Chondrocyte (in vitro differentiated cells): ENCODE measurements around the gene OPTC. TPM values are rescaled to one million over a fixed set of nuclear protein-coding genes. Genes with fewer than 3 reads are reported as not detected.
A peak's percentile ranks its signal among the peaks of the same experiment; 100 is the strongest.

Experiments used
- DNase-seq: peaks from one replicate; pipeline ENCODE4 v3.0.0; 2021; ENCODE audit warnings: mixed read lengths, low spot score
- H3K27ac Mint-ChIP-seq: one replicate; pipeline ENCODE4 v1.8.0; 2021; ENCODE audit warnings: mild to moderate bottlenecking, moderate library complexity, mixed read lengths; ENCODE audit not compliant: unreplicated experiment
- H3K27me3 Mint-ChIP-seq: 2 replicates; pipeline ENCODE4 v1.8.0; 2021; ENCODE audit warnings: low read depth, mixed read lengths
- H3K36me3 Mint-ChIP-seq: 2 replicates; pipeline ENCODE4 v1.8.0; 2021; ENCODE audit warnings: low read depth, mixed read lengths
- H3K4me1 Mint-ChIP-seq: 2 replicates; pipeline ENCODE4 v1.8.0; 2021; ENCODE audit warnings: low read depth, mild to moderate bottlenecking, mixed read lengths
- H3K4me3 Mint-ChIP-seq: one replicate; pipeline ENCODE4 v1.8.0; 2021; ENCODE audit warnings: mild to moderate bottlenecking, moderate library complexity, mixed read lengths; ENCODE audit not compliant: unreplicated experiment
- H3K9me3 Mint-ChIP-seq: 2 replicates; pipeline ENCODE4 v1.8.0; 2021; ENCODE audit warnings: low read depth, mixed read lengths
- total RNA-seq: library from RNA; stranded (reverse); gene quantifications from 3 replicates; pipeline ENCODE4 v1.2.1, GENCODE V29; 2021
- TF ChIP-seq, protein P1 (sequence below): fragments of 200-600 bp; sonication (generic); IDR thresholded peaks from 2 replicates; pipeline ENCODE4 v1.5.0; 2021; ENCODE audit warnings: antibody characterized with exemption, mild to moderate bottlenecking, moderate library complexity

OPTC gene
- total RNA-seq, 1 donor from 2014 or later, result not detected

DNA sequence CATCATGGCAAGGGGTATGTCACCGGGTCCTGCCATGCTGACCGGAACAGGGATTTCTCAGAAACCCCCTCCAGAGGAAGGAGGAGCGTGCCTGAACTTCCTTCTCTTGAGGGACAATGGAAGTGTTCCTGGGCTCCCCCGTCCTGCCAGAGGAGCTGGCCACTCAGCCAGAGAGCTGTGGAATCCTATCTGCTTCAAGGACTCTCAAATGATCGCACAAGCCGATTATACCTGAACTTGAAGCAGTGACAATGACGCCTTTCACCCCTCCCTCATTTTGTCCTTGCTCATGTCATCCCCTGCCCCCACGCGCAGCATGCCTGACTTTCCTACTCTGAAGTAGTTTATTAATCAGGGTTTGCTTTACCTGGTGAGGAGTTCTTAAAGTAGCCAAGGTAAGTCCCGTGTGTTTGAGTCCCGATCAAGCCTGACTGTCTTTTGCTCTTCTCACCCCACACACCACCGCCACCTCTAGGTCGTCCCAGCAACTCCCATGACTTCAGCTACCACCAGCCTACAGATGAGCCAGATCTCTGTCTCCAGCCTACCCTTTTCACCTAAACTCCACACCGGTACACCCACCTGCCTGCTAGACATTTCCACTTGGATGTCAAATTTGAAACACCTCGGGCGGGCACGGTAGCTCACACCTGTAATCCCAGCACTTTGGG is 43.3 kb upstream of the OPTC start:
- H3K4me3 Mint-ChIP-seq, result no peak overlapping the region
- peaks cover 85% of the 10 kb centered on the region for H3K4me1 Mint-ChIP-seq
- peak overlapping the region; percentile 24 for H3K27ac Mint-ChIP-seq
- H3K9me3 Mint-ChIP-seq, result no peaks in the 10 kb centered on the region
- TF ChIP-seq, protein P1, sequence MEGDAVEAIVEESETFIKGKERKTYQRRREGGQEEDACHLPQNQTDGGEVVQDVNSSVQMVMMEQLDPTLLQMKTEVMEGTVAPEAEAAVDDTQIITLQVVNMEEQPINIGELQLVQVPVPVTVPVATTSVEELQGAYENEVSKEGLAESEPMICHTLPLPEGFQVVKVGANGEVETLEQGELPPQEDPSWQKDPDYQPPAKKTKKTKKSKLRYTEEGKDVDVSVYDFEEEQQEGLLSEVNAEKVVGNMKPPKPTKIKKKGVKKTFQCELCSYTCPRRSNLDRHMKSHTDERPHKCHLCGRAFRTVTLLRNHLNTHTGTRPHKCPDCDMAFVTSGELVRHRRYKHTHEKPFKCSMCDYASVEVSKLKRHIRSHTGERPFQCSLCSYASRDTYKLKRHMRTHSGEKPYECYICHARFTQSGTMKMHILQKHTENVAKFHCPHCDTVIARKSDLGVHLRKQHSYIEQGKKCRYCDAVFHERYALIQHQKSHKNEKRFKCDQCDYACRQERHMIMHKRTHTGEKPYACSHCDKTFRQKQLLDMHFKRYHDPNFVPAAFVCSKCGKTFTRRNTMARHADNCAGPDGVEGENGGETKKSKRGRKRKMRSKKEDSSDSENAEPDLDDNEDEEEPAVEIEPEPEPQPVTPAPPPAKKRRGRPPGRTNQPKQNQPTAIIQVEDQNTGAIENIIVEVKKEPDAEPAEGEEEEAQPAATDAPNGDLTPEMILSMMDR, result no peak
- no peak for DNase-seq
- H3K27me3 Mint-ChIP-seq, result no peaks in the 10 kb centered on the region
- H3K36me3 Mint-ChIP-seq, result no peaks in the 10 kb centered on the region

DNA sequence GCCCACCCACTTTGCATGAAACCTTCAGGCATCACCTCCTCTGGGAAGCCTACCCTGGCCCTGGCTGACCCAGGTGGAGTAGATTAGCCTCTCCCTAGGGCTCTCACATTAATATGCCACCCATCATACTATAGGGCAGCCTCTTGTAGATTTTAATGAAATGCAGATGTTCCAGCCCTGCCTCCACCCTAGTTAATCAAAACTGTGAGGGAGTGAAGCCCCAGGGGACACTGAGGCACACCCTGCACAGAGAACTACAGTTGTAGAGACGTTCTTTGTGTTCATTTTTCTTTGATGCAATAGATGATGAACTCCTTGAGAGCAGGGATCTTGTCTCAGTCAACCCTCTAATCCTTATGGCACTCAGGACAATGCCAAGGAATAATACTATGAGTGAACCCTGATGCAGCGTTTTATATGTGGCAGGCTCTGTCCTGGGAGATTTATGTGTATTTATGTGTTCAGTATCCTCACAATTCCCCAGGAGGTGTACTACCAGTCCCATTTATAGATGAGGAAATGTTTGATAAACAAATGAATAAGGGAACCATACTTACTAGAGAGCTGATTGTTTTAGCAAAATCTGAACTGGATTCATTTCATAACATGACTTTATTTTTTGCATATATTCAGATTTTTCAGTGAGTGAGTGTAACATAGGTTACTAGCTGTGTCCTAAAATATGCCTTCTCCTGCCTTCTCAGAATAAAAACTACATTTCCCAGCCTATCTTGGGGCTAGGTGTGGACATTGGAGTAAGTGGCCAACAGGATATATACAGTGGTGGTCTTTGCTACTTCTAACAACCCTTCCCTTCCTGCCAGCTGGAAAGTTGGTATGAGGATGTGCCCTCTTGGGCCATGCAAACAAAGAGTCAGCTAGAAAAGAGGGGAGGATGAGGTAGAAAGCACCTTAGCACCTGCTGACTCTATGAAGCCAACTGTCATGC is 41.8 kb upstream of the OPTC start:
- Mint-ChIP-seq H3K27ac (no peak overlapping the region), H3K4me3 (no peak overlapping the region), H3K27me3 (no peaks in the 10 kb centered on the region), H3K4me1 (peaks cover 76% of the 10 kb centered on the region), H3K9me3 (no peaks in the 10 kb centered on the region), H3K36me3 (no peaks in the 10 kb centered on the region)
- DNase-seq, result no peak
- TF ChIP-seq, protein P1, result no peak

DNA sequence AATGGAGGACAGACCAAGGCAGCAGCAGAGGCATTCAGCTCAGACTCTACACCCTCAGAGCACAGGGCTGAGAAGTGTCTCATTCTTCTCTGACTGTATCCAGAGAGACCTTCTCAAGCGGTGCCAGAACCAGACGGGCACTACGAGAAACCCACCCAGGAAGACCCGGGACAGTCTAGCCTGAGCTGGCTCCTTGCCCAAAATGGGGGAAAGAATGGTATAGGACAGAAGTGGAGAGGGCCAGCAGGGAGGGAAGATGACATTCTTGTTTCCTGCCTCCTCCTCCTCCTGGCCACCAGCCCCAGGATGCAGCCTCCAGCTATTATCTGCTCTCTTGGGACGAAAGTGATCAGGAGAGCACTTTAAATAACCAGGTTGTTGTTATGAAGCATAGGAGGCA is 40.9 kb upstream of the OPTC start:
- no peaks in the 10 kb centered on the region for H3K27me3 Mint-ChIP-seq
- no peak overlapping the region for H3K27ac Mint-ChIP-seq
- no peak for DNase-seq
- TF ChIP-seq, protein P1, result no peak
- no peaks in the 10 kb centered on the region for H3K36me3 Mint-ChIP-seq
- no peak overlapping the region for H3K4me3 Mint-ChIP-seq
- H3K4me1 Mint-ChIP-seq, result peaks cover 67% of the 10 kb centered on the region
- H3K9me3 Mint-ChIP-seq, result peaks cover under 1% of the 10 kb centered on the region

DNA sequence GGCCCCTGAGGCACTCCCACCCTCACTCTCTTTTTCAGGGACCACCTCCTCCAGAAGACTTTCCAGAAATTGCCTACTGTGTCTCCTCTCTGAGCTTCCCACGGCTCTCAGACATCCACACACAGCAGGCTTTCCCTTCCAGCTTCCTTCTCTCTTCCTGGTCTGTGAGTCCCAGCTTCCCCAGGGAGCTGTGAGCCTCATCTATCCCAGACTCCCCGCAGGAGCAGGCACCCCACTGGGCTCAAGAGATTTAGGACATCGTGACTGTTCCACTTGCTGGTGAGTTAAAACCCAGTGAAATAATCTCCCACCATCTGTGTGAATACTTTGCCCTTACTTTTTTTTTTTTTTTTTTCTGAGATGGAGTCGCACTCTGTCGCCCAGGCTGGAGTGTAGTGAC is 40.3 kb upstream of the OPTC start:
- Mint-ChIP-seq H3K36me3 (no peaks in the 10 kb centered on the region), H3K9me3 (peaks cover 2% of the 10 kb centered on the region), H3K27me3 (no peaks in the 10 kb centered on the region), H3K4me1 (peaks cover 61% of the 10 kb centered on the region), H3K4me3 (no peak overlapping the region), H3K27ac (peak overlapping the region; percentile 22)
- DNase-seq, result no peak
- TF ChIP-seq, protein P1, result no peak

DNA sequence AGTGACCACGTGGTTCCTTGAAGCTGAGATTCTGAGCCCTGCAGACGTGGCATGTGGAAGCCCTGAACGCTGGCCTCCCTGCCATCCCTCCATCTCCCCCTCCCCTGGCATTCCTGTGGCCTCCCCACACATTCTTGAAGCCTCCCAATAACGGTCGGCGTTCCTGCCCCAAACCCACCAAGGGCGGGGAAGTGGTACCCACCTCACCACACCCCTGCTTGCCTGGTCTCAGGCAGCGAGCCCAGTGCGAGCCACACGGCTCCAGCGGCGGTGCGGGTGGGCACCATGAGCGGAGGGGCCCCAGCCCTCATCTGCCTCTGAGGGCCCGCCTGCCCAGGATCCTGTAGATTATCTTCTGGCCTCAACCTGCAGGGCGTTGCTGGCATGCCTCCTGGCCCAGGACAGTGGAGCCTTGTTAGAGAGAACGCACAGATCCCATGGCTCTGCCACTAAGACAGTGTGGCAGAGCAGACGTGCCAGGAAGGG is 38.9 kb upstream of the OPTC start:
- Mint-ChIP-seq H3K9me3 (peaks cover 2% of the 10 kb centered on the region), H3K4me1 (peaks cover 49% of the 10 kb centered on the region), H3K36me3 (no peaks in the 10 kb centered on the region), H3K4me3 (no peak overlapping the region), H3K27ac (no peak overlapping the region), H3K27me3 (no peaks in the 10 kb centered on the region)
- no peak for DNase-seq
- TF ChIP-seq, protein P1, result no peak
